ENCODE data around the gene SNTB2. TPM values are rescaled to one million over a fixed set of nuclear protein-coding genes. Genes with fewer than 3 reads are reported as not detected.
A peak's percentile ranks its signal among the peaks of the same experiment; 100 is the strongest.

SNTB2 gene
- total and polyA plus RNA-seq, 8 donors, result 2.7 to 18.2 (median 10.0) TPM

DNA sequence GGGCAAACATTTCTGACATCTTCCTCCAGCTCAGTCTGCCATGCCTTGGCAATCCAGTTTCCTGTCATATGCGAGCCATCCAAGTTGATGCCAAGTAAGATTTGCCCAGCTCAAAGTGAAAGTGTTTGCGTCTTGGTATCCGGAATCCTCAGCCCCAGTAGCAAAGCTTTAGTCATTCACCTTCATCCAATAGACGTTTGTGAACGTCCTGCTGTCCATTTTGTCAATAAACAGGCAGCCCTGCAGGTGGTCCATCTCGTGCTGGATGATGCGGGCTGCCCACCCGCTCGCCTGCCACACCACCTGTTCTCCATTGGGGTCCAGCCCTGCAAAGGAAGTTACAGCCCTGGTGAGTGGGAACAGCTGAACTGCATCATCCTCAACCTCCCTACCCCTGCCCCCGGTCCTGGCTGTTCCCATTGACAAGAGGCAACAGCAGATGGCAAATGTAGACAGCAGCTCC lies 141.9 kb downstream of the SNTB2 start:
- no peaks in the 10 kb centered on the region for H3K27me3 ChIP-seq
- intact Hi-C loops (cut with DNase I), result no loop called here
- peak in 4 of 6 donors; percentile 19 to 41 (median 33) for DNase-seq
- no peaks in the 10 kb centered on the region for H3K9me3 ChIP-seq
- H3K36me3 ChIP-seq, result peaks cover 0 to 37% (median 4%) of the 10 kb centered on the region in 3 donors
- H3K4me3 ChIP-seq, result peak overlapping the region in 3 of 4 donors; percentile 98 to 99 (median 98)
- H3K4me1 ChIP-seq, result peaks cover 9 to 35% (median 32%) of the 10 kb centered on the region in 3 donors
- 41 to 53% methylated on average over 10 of the region's 10 CpGs for WGBS, 2 donors
- no peak for ATAC-seq
- TF ChIP-seq, protein P1, sequence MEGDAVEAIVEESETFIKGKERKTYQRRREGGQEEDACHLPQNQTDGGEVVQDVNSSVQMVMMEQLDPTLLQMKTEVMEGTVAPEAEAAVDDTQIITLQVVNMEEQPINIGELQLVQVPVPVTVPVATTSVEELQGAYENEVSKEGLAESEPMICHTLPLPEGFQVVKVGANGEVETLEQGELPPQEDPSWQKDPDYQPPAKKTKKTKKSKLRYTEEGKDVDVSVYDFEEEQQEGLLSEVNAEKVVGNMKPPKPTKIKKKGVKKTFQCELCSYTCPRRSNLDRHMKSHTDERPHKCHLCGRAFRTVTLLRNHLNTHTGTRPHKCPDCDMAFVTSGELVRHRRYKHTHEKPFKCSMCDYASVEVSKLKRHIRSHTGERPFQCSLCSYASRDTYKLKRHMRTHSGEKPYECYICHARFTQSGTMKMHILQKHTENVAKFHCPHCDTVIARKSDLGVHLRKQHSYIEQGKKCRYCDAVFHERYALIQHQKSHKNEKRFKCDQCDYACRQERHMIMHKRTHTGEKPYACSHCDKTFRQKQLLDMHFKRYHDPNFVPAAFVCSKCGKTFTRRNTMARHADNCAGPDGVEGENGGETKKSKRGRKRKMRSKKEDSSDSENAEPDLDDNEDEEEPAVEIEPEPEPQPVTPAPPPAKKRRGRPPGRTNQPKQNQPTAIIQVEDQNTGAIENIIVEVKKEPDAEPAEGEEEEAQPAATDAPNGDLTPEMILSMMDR (IDR thresholded peaks at IDR 0.05), result no peak
- H3K27ac ChIP-seq, result no peak overlapping the region
- FAIRE-seq, result no peak

DNA sequence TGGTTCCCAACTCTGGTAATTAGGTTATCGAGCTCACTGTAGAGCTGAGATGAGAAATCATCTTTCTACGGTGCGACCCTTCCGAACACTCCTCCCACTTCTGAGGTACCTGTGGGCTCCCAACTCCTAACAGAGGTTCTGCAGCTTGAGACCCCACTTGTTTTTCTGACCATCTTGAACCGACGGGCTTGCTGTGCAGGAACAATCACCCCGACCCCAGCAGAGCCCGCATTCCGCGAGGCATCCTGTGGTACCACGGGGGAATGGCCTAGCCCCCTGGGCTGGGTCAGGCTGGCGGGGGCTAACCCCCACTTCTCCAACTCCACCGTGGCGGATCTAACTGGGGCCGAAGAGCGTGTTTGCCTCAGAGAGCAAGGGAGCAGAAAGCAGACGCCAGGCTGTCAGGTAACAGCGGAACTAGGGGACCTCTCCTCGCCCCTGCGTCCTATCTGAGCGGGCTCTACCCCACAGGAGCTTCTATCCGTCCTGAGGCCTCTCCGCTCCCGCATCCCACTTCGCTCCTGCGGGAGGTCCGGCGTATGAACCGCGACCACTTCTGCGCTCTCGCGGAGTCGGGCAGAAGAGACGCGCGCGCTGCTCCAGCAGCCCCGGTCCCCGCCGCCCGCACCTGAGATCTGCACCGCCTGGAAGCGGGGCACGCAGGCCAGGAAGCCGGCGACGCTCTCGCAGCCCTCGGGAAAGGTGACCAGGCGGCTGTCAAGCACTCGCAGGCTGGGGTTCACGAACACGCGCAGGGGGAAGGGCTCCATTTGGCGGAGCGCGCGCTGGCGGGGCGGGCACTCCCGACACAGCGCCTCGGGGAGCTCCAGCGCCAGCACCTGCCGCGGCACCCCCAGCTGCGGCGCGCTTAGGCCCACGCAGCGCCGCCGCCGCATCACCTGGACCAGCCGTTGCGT lies 142.7 kb downstream of the SNTB2 start:
- no peak for FAIRE-seq

DNA sequence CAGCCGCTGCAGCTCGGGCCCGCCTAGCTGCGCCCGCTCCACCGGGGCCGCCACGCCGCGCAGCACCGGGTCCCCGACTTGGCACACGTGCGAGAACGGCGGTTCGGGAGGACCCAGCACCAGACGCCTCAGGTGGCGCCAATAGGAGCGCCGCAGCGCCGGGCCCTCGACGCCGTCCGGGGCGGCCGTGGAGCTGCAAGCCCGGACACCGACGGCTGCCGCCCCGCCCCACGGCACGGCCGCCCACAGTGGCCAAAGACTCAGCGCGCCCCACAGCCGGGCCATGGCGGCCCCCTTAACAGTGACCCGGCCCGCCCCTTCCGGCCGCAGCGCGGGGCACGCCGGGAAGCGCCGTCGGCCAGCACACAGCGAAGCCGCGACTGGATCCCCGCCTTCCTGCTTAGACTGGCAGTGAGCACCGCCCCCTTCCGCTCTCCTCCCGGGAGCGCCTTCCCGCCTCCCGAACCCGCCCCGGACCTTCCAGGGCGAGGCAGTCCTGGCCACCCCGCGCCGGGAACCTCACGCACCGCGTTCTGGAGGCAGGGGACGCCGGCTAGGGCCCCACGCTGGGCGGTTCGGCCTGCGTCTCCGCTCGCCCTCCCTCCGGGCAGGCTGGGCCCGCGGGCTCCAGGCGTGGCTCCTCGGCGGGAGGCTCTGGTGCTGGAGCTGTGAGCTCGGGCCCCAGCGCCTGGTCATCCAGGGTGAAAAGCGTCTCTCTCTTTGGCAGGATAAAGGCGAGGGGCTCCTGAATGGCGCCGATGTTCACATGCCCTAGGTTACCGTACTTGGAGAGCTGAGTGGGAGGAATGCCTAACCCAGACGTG lies 143.5 kb downstream of the SNTB2 start, which contains the start of gene PDF:
Gene PDF (minus strand): TSS at position 303 of the 824 bp plus-strand sequence. CDS start 18 bp downstream, at position 285.
- 0 to 1% methylated on average over 68 to 93 of the region's 93 CpGs for WGBS, 2 donors
- Histone ChIP-seq H3K9me3 (no peaks in the 10 kb centered on the region), H3K27me3 (no peaks in the 10 kb centered on the region), H3K27ac (peak within 1 kb of the TSS; percentile 78 to 84 (median 82)), H3K4me1 (peaks cover 9 to 32% (median 28%) of the 10 kb centered on the region in 3 donors), H3K4me3 (peak within 1 kb of the TSS; percentile 75 to 99 (median 98)), H3K36me3 (peaks cover 0 to 43% (median 0%) of the 10 kb centered on the region in 3 donors)
- TF ChIP-seq, protein P1 (IDR thresholded peaks at IDR 0.05), result no peak
- FAIRE-seq, result no peak
- intact Hi-C loops (cut with DNase I), result no loop called here
- peak; percentile 92 to 97 (median 95) for DNase-seq
- peak; percentile 93 to 96 (median 94) for ATAC-seq

More for the DNA sequence above, 142.7 kb downstream of the SNTB2 start:
- TF ChIP-seq, protein P1 (IDR thresholded peaks at IDR 0.05), result no peak
- Histone ChIP-seq H3K4me3 (peak overlapping the region; percentile 75 to 99 (median 98)), H3K27ac (peak overlapping the region; percentile 78 to 84 (median 82)), H3K27me3 (no peaks in the 10 kb centered on the region), H3K9me3 (no peaks in the 10 kb centered on the region), H3K4me1 (peaks cover 9 to 32% (median 30%) of the 10 kb centered on the region in 3 donors), H3K36me3 (peaks cover 0 to 37% (median 2%) of the 10 kb centered on the region in 3 donors)
- 3 to 4% methylated on average over 73 to 77 of the region's 77 CpGs for WGBS, 2 donors
- ATAC-seq, result peak; percentile 52 to 68 (median 54)
- intact Hi-C loops (cut with DNase I), result no loop called here
- DNase-seq, result peak in 5 of 6 donors; percentile 53 to 86 (median 66)

DNA sequence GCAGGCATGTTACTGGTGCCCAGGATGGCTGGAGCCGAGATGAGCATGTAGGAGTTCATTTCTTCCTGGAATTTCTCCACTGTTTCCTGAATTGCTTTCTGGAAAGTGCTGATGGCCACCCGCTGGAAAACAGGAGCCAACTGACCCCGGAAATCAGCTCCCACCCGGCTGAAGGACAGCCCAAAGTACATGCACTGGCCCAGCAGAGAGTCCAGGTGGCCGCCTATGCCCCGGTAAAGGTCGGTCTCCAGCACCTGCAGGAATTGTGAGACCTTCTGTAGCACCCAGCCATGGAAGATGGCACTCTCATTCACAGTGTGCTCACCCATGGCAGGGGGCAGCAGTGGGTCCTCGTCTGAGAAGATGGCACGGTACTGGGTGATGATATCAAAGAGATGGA lies 147.7 kb downstream of the SNTB2 start:
- no peaks in the 10 kb centered on the region for H3K27me3 ChIP-seq
- peak in 2 of 6 donors; percentile 38 to 53 for DNase-seq
- TF ChIP-seq, protein P1 (IDR thresholded peaks at IDR 0.05), result no peak
- FAIRE-seq, result no peak
- no peak overlapping the region for H3K27ac ChIP-seq
- ATAC-seq, result no peak
- peaks cover 0 to 39% (median 6%) of the 10 kb centered on the region in 3 donors for H3K36me3 ChIP-seq
- H3K4me3 ChIP-seq, result no peak overlapping the region
- H3K9me3 ChIP-seq, result no peaks in the 10 kb centered on the region
- peaks cover 6 to 18% (median 13%) of the 10 kb centered on the region in 3 donors for H3K4me1 ChIP-seq
- WGBS, 2 donors, result 89 to 95% methylated on average over 9 of the region's 9 CpGs
- intact Hi-C loops (cut with DNase I), result no loop called here
